Activated CD8-positive, alpha-beta memory T cell treated with anti-CD3 and anti-CD28 coated beads for 36 hours (primary cell): ENCODE measurements around the gene LILRB3. TPM values are rescaled to one million over a fixed set of nuclear protein-coding genes. Genes with fewer than 3 reads are reported as not detected.

Experiments
- total RNA-seq, 2 experiments: library from RNA; stranded (reverse); gene quantifications; one replicate each; pipeline ENCODE4 v1.2.3, GENCODE V29; 2021

Gene LILRB3
- total RNA-seq, 2 experiments from 2014 or later = not detected

Other genes starting within 250 kb of the LILRB3 start
- not detected for gene CACNG6, start 231.4 kb downstream of the LILRB3 start, total RNA-seq
- gene VSTM1, start 159.1 kb downstream of the LILRB3 start, total RNA-seq = not detected
- gene TARM1, start 141.6 kb downstream of the LILRB3 start, total RNA-seq = not detected
- gene OSCAR, start 122.2 kb downstream of the LILRB3 start, total RNA-seq = under 1 TPM; 0.27 to 0.29 TPM
- gene NDUFA3, start 120.2 kb downstream of the LILRB3 start, total RNA-seq = 100 to 1,000 TPM; 104 to 110 TPM
- 10 to 100 TPM; 34.9 to 36.6 TPM for gene TFPT, start 107.3 kb downstream of the LILRB3 start, total RNA-seq
- 100 to 1,000 TPM; 123 to 124 TPM for gene PRPF31, start 107.3 kb downstream of the LILRB3 start, total RNA-seq
- gene CNOT3, start 85.2 kb downstream of the LILRB3 start, total RNA-seq = 10 to 100 TPM; 65.2 to 68.5 TPM
- 1 to 10 TPM; 3.9 to 5.3 TPM for gene LENG1, start 63.3 kb downstream of the LILRB3 start, total RNA-seq
- gene TMC4, start 49.8 kb downstream of the LILRB3 start, total RNA-seq = not detected
- gene MBOAT7, start 33.4 kb downstream of the LILRB3 start, total RNA-seq = 100 to 1,000 TPM; 119 to 120 TPM
- 10 to 100 TPM; 21.7 to 22.9 TPM for gene TSEN34, start 31.7 kb downstream of the LILRB3 start, total RNA-seq
- gene RPS9, start 22.1 kb downstream of the LILRB3 start, total RNA-seq = 1,000 to 10,000 TPM; 1,671 to 1,692 TPM
- gene LILRA6, start 19.8 kb upstream of the LILRB3 start, total RNA-seq = not detected
- gene LILRB5, start 34.3 kb upstream of the LILRB3 start, total RNA-seq = not detected
- gene LILRB2, start 58.1 kb upstream of the LILRB3 start, total RNA-seq = not detected
- not detected for gene LILRA5, start 90.2 kb upstream of the LILRB3 start, total RNA-seq
- gene LILRA4, start 116.2 kb upstream of the LILRB3 start, total RNA-seq = not detected
- gene LAIR1, start 141.9 kb upstream of the LILRB3 start, total RNA-seq = 1 to 10 TPM; 7.4 to 9.3 TPM
- under 1 TPM in 1 of 2 experiments, not detected in 1; 0.21 TPM for gene TTYH1, start 192.5 kb upstream of the LILRB3 start, total RNA-seq
- gene LENG8, start 226.2 kb upstream of the LILRB3 start, total RNA-seq = 100 to 1,000 TPM; 121 to 132 TPM
- gene LENG9, start 240.8 kb upstream of the LILRB3 start, total RNA-seq = 1 to 10 TPM; 4.3 to 4.4 TPM